ENCODE data around the gene UIMC1. TPM values are rescaled to one million over a fixed set of nuclear protein-coding genes. Genes with fewer than 3 reads are reported as not detected.

The UIMC1 gene
- total RNA-seq, 1 experiment from 2014 or later: 20.7 TPM

DNA sequence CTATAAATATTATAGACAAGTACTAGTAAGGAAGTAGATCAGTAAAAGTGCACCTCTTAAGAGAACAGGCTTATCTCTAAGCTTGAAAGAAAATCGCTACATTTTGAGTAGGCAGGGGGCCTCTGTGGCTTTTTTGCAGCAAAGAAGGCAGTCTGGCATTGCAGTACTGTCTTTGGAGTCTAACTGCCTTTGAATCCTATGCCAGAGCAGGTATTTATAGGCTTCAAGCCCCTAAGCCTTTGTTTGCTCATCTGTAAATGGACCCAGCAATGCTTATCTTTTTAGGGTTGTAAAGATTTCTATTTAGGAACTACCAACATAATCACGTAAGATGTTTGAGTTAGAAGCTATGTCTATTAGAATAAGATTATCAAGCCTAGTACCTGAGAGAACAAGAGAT lies 83.8 kb downstream of the UIMC1 start:
- Histone ChIP-seq H3K4me3 (ENCODE audit: low read length) (no peak overlapping the region), H2AFZ (ENCODE audit: low read length) (no peak overlapping the region), H3F3A (ENCODE audit: low read length, unreplicated experiment) (no peaks in the 10 kb centered on the region), H3K79me2 (ENCODE audit: low read length) (no peaks in the 10 kb centered on the region), H3K9ac (ENCODE audit: low read length) (no peak overlapping the region), H3K27ac (ENCODE audit: low read length) (no peak overlapping the region), H3K9me2 (replicated peaks; ENCODE audit: low read length) (no peaks in the 10 kb centered on the region), H4K20me1 (ENCODE audit: low read length) (no peaks in the 10 kb centered on the region), H3K4me1 (ENCODE audit: insufficient read depth, low read length) (no peaks in the 10 kb centered on the region), H3K36me3 (ENCODE audit: low read depth, low read length) (peaks cover 3% of the 10 kb centered on the region; the same call in 1 of the 2 replicates), H3K27me3 (ENCODE audit: low read length) (no peaks in the 10 kb centered on the region), H3K4me2 (ENCODE audit: low read length) (no peak overlapping the region), H3K9me3 (ENCODE audit: low read length) (no peaks in the 10 kb centered on the region)
- intact Hi-C loops (cut with micrococcal nuclease): no loop called here
- ChIA-PET CTCF (no interaction called here), POLR2A (ENCODE audit: unreplicated experiment) (no interaction called here)
- no TSS peak for BruUV-seq (replicated peaks)
- ATAC-seq (no peak), DNase-seq (no peak)
- TF ChIP-seq EZH2 (IDR thresholded peaks at IDR 0.05; ENCODE audit: low read length, unreplicated experiment) (no peak), EZH2phosphoT487 (IDR thresholded peaks at IDR 0.05; ENCODE audit: borderline replicate concordance, low read length) (no peak)
- TF ChIP-seq, protein P1, sequence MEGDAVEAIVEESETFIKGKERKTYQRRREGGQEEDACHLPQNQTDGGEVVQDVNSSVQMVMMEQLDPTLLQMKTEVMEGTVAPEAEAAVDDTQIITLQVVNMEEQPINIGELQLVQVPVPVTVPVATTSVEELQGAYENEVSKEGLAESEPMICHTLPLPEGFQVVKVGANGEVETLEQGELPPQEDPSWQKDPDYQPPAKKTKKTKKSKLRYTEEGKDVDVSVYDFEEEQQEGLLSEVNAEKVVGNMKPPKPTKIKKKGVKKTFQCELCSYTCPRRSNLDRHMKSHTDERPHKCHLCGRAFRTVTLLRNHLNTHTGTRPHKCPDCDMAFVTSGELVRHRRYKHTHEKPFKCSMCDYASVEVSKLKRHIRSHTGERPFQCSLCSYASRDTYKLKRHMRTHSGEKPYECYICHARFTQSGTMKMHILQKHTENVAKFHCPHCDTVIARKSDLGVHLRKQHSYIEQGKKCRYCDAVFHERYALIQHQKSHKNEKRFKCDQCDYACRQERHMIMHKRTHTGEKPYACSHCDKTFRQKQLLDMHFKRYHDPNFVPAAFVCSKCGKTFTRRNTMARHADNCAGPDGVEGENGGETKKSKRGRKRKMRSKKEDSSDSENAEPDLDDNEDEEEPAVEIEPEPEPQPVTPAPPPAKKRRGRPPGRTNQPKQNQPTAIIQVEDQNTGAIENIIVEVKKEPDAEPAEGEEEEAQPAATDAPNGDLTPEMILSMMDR (conservative IDR thresholded peaks at IDR 0.05; ENCODE audit: low read depth, low read length): no peak

DNA sequence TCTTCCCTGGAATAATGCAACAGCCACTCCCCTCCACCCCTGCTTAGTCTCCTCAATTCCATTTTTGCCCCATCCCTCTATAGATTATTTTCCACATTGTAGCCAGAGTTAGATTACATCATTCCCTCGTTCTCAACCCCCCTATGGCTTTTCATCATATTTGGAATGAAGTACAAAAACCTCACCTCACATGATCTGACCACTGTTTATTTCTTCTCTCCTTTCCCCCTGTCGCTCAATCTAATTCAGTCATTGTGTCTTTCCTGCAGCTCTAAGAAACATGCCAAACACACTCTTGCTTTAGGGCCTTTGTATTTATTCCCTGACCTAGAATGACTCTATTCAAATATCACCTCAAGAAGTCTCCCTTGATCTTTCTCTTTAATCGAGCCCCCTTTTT lies 84.9 kb downstream of the UIMC1 start:
- no peak for TF ChIP-seq EZH2 (IDR thresholded peaks at IDR 0.05; ENCODE audit: low read length, unreplicated experiment)
- TF ChIP-seq EZH2phosphoT487 (IDR thresholded peaks at IDR 0.05; ENCODE audit: borderline replicate concordance, low read length): no peak
- TF ChIP-seq, protein P1 (conservative IDR thresholded peaks at IDR 0.05; ENCODE audit: low read depth, low read length): no peak
- peaks cover 3% of the 10 kb centered on the region; the same call in 1 of the 2 replicates for H3K36me3 ChIP-seq (ENCODE audit: low read depth, low read length)
- no peaks in the 10 kb centered on the region for H3K79me2 ChIP-seq (ENCODE audit: low read length)
- no peaks in the 10 kb centered on the region for H4K20me1 ChIP-seq (ENCODE audit: low read length)
- DNase-seq: no peak
- ATAC-seq: no peak
- no peaks in the 10 kb centered on the region for H3K27me3 ChIP-seq (ENCODE audit: low read length)
- intact Hi-C loops (cut with micrococcal nuclease): no loop called here
- no peak overlapping the region for H3K4me2 ChIP-seq (ENCODE audit: low read length)
- no peak overlapping the region for H3K27ac ChIP-seq (ENCODE audit: low read length)
- ChIA-PET CTCF (no interaction called here), POLR2A (ENCODE audit: unreplicated experiment) (no interaction called here)
- no peak overlapping the region for H3K4me3 ChIP-seq (ENCODE audit: low read length)
- H3K4me1 ChIP-seq (ENCODE audit: insufficient read depth, low read length): no peaks in the 10 kb centered on the region
- H3K9ac ChIP-seq (ENCODE audit: low read length): no peak overlapping the region
- no peak overlapping the region for H2AFZ ChIP-seq (ENCODE audit: low read length)
- H3K9me3 ChIP-seq (ENCODE audit: low read length): no peaks in the 10 kb centered on the region
- BruUV-seq (replicated peaks): no TSS peak
- H3F3A ChIP-seq (ENCODE audit: low read length, unreplicated experiment): no peaks in the 10 kb centered on the region
- no peaks in the 10 kb centered on the region for H3K9me2 ChIP-seq (replicated peaks; ENCODE audit: low read length)

DNA sequence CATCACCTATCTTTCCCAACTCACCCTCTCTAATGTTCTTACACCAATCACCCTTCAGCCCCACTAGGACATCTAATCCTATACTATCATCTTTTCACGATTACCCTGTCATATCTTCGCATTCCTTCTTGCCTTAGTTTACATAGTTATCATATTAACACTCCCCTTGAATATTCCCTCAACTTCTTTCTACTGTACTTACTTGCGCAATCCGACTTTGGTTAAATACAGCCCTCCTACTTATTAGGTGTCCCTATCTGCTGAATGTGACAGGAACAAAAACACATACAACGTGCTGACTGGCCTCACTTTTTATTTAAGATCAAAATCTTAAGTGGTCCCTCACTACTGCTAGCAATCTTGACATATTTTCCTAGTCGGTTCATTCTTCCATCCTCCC lies 88.0 kb downstream of the UIMC1 start:
- no peaks in the 10 kb centered on the region for H3K9me2 ChIP-seq (replicated peaks; ENCODE audit: low read length)
- H2AFZ ChIP-seq (ENCODE audit: low read length): no peak overlapping the region
- DNase-seq: no peak
- TF ChIP-seq EZH2 (IDR thresholded peaks at IDR 0.05; ENCODE audit: low read length, unreplicated experiment): no peak
- TF ChIP-seq, protein P1 (conservative IDR thresholded peaks at IDR 0.05; ENCODE audit: low read depth, low read length): no peak
- no peak for TF ChIP-seq EZH2phosphoT487 (IDR thresholded peaks at IDR 0.05; ENCODE audit: borderline replicate concordance, low read length)
- ChIA-PET CTCF (no interaction called here), POLR2A (ENCODE audit: unreplicated experiment) (no interaction called here)
- intact Hi-C loops (cut with micrococcal nuclease): no loop called here
- H3K4me1 ChIP-seq (ENCODE audit: insufficient read depth, low read length): no peaks in the 10 kb centered on the region
- BruUV-seq (replicated peaks): no TSS peak
- H3K27ac ChIP-seq (ENCODE audit: low read length): no peak overlapping the region
- peaks cover 3% of the 10 kb centered on the region; the same call in 1 of the 2 replicates for H3K36me3 ChIP-seq (ENCODE audit: low read depth, low read length)
- H3K79me2 ChIP-seq (ENCODE audit: low read length): no peaks in the 10 kb centered on the region
- H3F3A ChIP-seq (ENCODE audit: low read length, unreplicated experiment): no peaks in the 10 kb centered on the region
- no peak for ATAC-seq
- H4K20me1 ChIP-seq (ENCODE audit: low read length): 0 out of 2 replicates have a peak, but pooled peaks cover 8% of the 10 kb centered on the region
- H3K4me2 ChIP-seq (ENCODE audit: low read length): no peak overlapping the region
- no peaks in the 10 kb centered on the region for H3K27me3 ChIP-seq (ENCODE audit: low read length)
- no peak overlapping the region for H3K4me3 ChIP-seq (ENCODE audit: low read length)
- H3K9ac ChIP-seq (ENCODE audit: low read length): no peak overlapping the region
- no peaks in the 10 kb centered on the region for H3K9me3 ChIP-seq (ENCODE audit: low read length)

Data from PC-3 (cell line).